KMS-11 (cell line): Measurements from ENCODE around the gene SHROOM3.

Source experiments
- H2AFZ ChIP-seq: fragments of 200-600 bp; sonication (generic); 2 replicates; pipeline ENCODE4 v1.6.1; 2016; ENCODE audit warnings: antibody characterized with exemption, mixed run types, low read depth
- H3K27ac ChIP-seq: fragments of 200-600 bp; sonication (generic); 2 replicates; pipeline ENCODE4 v1.6.1; 2016; ENCODE audit warnings: mild to moderate bottlenecking, mixed run types
- H3K27me3 ChIP-seq: fragments of 200-600 bp; sonication (generic); 2 replicates; pipeline ENCODE4 v1.6.1; 2017; ENCODE audit warnings: mild to moderate bottlenecking, low read depth, mixed run types, moderate library complexity; ENCODE audit not compliant: insufficient read depth
- H3K36me3 ChIP-seq: fragments of 200-600 bp; sonication (generic); 2 replicates; pipeline ENCODE4 v1.6.1; 2017; ENCODE audit warnings: mild to moderate bottlenecking, mixed run types; ENCODE audit not compliant: insufficient read depth
- H3K4me1 ChIP-seq: fragments of 200-600 bp; sonication (generic); 2 replicates; pipeline ENCODE4 v1.6.1; 2016; ENCODE audit warnings: mild to moderate bottlenecking, low read depth, mixed run types; ENCODE audit not compliant: poor library complexity, severe bottlenecking
- H3K4me2 ChIP-seq: fragments of 200-600 bp; sonication (generic); 2 replicates; pipeline ENCODE4 v1.7.0; 2016; ENCODE audit warnings: mild to moderate bottlenecking, mixed run types
- H3K4me3 ChIP-seq: fragments of 200-600 bp; sonication (generic); IDR thresholded peaks from 2 replicates; pipeline ENCODE4 v1.6.1; 2017; ENCODE audit warnings: low read depth, low read length, mixed read lengths; ENCODE audit not compliant: insufficient read depth
- H3K79me2 ChIP-seq: fragments of 200-600 bp; sonication (generic); 2 replicates; pipeline ENCODE4 v1.6.1; 2016; ENCODE audit warnings: low read depth, mixed run types; ENCODE audit not compliant: insufficient read depth
- H3K9ac ChIP-seq: fragments of 200-600 bp; sonication (generic); 2 replicates; pipeline ENCODE4 v1.6.1; 2016; ENCODE audit warnings: mild to moderate bottlenecking, mixed run types
- H4K20me1 ChIP-seq: fragments of 200-600 bp; sonication (generic); 2 replicates; pipeline ENCODE4 v1.6.1; 2016; ENCODE audit warnings: mild to moderate bottlenecking, mixed run types; ENCODE audit not compliant: insufficient read depth
- CTCF ChIP-seq: fragments of 200-600 bp; sonication (generic); conservative IDR thresholded peaks from 2 replicates; pipeline ENCODE4 v1.6.1; 2017; ENCODE audit warnings: low read depth, mild to moderate bottlenecking, antibody characterized with exemption, low read length, moderate library complexity, mixed read lengths

Gene SHROOM3

GRCh38 chr4:76535603-76536372, 100.8 kb downstream of the SHROOM3 start:
- H4K20me1 ChIP-seq: no peaks in the 10 kb centered on the region
- no peak overlapping the region for H3K4me2 ChIP-seq
- H3K4me1 ChIP-seq: no peaks in the 10 kb centered on the region
- H2AFZ ChIP-seq: no peak overlapping the region
- TF ChIP-seq CTCF: no peak
- no peak overlapping the region for H3K4me3 ChIP-seq
- H3K27ac ChIP-seq: no peak overlapping the region
- H3K36me3 ChIP-seq: no peaks in the 10 kb centered on the region
- H3K27me3 ChIP-seq: no peaks in the 10 kb centered on the region
- no peaks in the 10 kb centered on the region for H3K79me2 ChIP-seq
- no peak overlapping the region for H3K9ac ChIP-seq

GRCh38 chr4:76536373-76536689, 101.3 kb downstream of the SHROOM3 start:
- H3K9ac ChIP-seq: no peak overlapping the region
- H4K20me1 ChIP-seq: no peaks in the 10 kb centered on the region
- TF ChIP-seq CTCF: no peak
- H3K36me3 ChIP-seq: no peaks in the 10 kb centered on the region
- H3K79me2 ChIP-seq: no peaks in the 10 kb centered on the region
- H3K4me3 ChIP-seq: no peak overlapping the region
- no peak overlapping the region for H3K4me2 ChIP-seq
- no peaks in the 10 kb centered on the region for H3K4me1 ChIP-seq
- H3K27ac ChIP-seq: no peak overlapping the region
- no peak overlapping the region for H2AFZ ChIP-seq
- no peaks in the 10 kb centered on the region for H3K27me3 ChIP-seq

- Histone ChIP-seq H3K4me1 (peaks cover 4% of the 10 kb centered on the region), H3K4me2 (no peak overlapping the region), H3K9ac (no peak overlapping the region), H2AFZ (no peak overlapping the region), H3K4me3 (no peak overlapping the region), H3K36me3 (no peaks in the 10 kb centered on the region), H3K27me3 (no peaks in the 10 kb centered on the region), H3K27ac (no peak overlapping the region), H4K20me1 (no peaks in the 10 kb centered on the region), H3K79me2 (no peaks in the 10 kb centered on the region)
- no peak for TF ChIP-seq CTCF
Measured at GRCh38 chr4:76538296-76538695, 103.3 kb downstream of the SHROOM3 start.

GRCh38 chr4:76539979-76540378, 105.0 kb downstream of the SHROOM3 start:
- H3K4me3 ChIP-seq: no peak overlapping the region
- peaks cover 20% of the 10 kb centered on the region for H3K4me1 ChIP-seq
- no peaks in the 10 kb centered on the region for H4K20me1 ChIP-seq
- H3K27ac ChIP-seq: no peak overlapping the region
- H3K9ac ChIP-seq: no peak overlapping the region
- TF ChIP-seq CTCF: no peak
- no peaks in the 10 kb centered on the region for H3K36me3 ChIP-seq
- no peak overlapping the region for H3K4me2 ChIP-seq
- H3K27me3 ChIP-seq: no peaks in the 10 kb centered on the region
- no peak overlapping the region for H2AFZ ChIP-seq
- H3K79me2 ChIP-seq: no peaks in the 10 kb centered on the region
